CD4-positive, alpha-beta T cell treated with Interleukin-2 at 100 ng/mL for 4 hours (primary cell): ENCODE results near the gene PXMP4.

Experiments used
- DNase-seq: peaks from one replicate; pipeline ENCODE4 v3.0.0-alpha.2; 2020; ENCODE audit warnings: low spot score

The PXMP4 gene

GRCh38 chr20:33668466-33669155, 51.5 kb downstream of the PXMP4 start:
- no peak for DNase-seq

GRCh38 chr20:33667676-33668465, 52.2 kb downstream of the PXMP4 start:
- DNase-seq: peak; percentile 77

- DNase-seq: peak; percentile 28
Observed at GRCh38 chr20:33667245-33667675, 52.9 kb downstream of the PXMP4 start.

- peak; percentile 85 for DNase-seq
Observed at GRCh38 chr20:33666293-33667244, 53.5 kb downstream of the PXMP4 start, which contains the start of gene ACTL10. TSS of gene ACTL10 (plus strand) at chr20:33666943. CDS start at chr20:33667498, 555 bp downstream.

- no peak for DNase-seq
Observed at GRCh38 chr20:33664762-33665144, 55.4 kb downstream of the PXMP4 start.

GRCh38 chr20:33664085-33664761, 55.9 kb downstream of the PXMP4 start:
- no peak for DNase-seq

GRCh38 chr20:33663161-33664084, 56.7 kb downstream of the PXMP4 start:
- DNase-seq: peak; percentile 81

- DNase-seq: no peak
Observed at GRCh38 chr20:33662172-33662571, 57.9 kb downstream of the PXMP4 start, which contains the start of gene C20orf144. TSS of gene C20orf144 (plus strand) at chr20:33662327. CDS start at chr20:33662346, 19 bp downstream.

GRCh38 chr20:33660685-33661058, 59.4 kb downstream of the PXMP4 start:
- DNase-seq: no peak

- DNase-seq: no peak
Observed at GRCh38 chr20:33660035-33660684, 60.0 kb downstream of the PXMP4 start.

- no peak for DNase-seq
Observed at GRCh38 chr20:33659341-33660034, 60.6 kb downstream of the PXMP4 start.

- no peak for DNase-seq
Observed at GRCh38 chr20:33658929-33659328, 61.2 kb downstream of the PXMP4 start.

GRCh38 chr20:33658510-33658909, 61.6 kb downstream of the PXMP4 start:
- no peak for DNase-seq

- DNase-seq: no peak
Observed at GRCh38 chr20:33657704-33658095, 62.4 kb downstream of the PXMP4 start.

- DNase-seq: no peak
Observed at GRCh38 chr20:33656783-33657703, 63.1 kb downstream of the PXMP4 start.

GRCh38 chr20:33656010-33656782, 63.9 kb downstream of the PXMP4 start:
- DNase-seq: no peak

- DNase-seq: no peak
Observed at GRCh38 chr20:33655164-33655563, 64.9 kb downstream of the PXMP4 start.
